ENCODE data around the gene RFXAP.
"Not testable (repeated sequence)": the region's sequence is repeated elsewhere in the genome, so short reads cannot be mapped to it uniquely, and the experiment has no call there.

RFXAP gene

DNA sequence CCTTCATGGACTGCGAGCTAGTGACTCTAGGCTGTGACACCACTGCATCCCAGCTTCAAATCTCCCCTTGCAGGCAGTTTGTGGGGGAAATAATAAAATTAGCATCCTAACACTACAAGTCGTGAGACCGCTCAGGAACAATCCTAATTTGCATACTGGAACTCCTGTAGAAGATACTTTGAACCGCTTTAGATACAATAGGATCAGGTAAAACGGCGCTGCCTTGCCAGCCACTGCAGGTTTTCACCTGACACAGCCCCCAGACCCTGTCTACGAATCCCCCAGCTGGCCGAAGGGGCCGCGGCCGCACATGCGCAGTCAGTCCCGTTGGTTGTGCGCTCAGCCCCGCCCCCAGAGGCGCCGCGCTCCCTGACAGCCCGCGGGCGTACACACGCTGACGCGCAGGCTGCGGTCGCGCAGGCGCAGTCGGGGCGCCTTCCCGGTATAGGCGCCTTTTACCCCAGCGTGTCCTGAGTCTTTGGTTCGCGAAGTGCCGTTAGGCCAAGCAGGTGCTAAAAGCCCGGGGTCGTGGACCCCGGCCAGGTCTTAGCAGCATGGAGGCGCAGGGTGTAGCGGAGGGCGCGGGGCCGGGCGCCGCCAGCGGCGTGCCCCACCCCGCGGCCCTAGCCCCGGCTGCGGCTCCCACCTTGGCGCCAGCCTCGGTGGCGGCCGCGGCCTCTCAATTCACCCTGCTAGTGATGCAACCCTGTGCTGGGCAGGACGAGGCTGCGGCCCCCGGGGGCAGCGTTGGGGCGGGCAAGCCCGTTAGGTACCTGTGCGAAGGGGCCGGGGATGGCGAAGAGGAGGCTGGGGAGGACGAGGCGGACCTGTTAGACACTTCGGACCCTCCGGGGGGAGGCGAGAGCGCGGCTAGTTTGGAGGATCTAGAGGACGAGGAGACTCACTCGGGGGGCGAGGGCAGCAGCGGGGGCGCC, at the start of gene RFXAP:
Gene RFXAP (plus strand): TSS at position 419 of the 935 bp plus-strand sequence. CDS start 136 bp downstream, at position 555.
- DNase-seq (ENCODE audit: low read depth, low spot score), result peak; percentile 69

GRCh38 chr13:36769545-36769944, 49.5 kb upstream of the RFXAP start:
- no peak for DNase-seq (ENCODE audit: low read depth, low spot score)

DNA sequence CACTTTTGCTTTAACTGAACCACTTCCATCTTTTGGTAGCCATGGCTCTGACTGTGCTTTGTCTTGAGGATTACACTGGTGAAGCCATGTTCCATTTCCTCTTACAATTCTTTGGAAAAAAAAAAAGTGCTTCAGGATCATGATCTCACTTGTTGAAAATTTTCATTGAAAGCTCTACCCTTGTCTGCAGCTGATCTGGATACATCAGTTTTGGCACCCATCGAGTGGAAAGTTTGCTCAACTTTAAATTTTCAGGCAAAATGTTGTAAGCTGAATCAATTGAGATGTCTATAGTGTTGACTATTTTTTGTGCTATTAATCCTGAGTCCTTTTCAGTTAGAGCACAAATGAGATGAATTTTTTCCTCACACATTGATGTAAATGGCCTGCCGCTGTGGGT, 48.3 kb upstream of the RFXAP start:
- DNase-seq (ENCODE audit: low read depth, low spot score), result no peak

GRCh38 chr13:36772853-36773252, 46.2 kb upstream of the RFXAP start:
- no peak for DNase-seq (ENCODE audit: low read depth, low spot score)

DNA sequence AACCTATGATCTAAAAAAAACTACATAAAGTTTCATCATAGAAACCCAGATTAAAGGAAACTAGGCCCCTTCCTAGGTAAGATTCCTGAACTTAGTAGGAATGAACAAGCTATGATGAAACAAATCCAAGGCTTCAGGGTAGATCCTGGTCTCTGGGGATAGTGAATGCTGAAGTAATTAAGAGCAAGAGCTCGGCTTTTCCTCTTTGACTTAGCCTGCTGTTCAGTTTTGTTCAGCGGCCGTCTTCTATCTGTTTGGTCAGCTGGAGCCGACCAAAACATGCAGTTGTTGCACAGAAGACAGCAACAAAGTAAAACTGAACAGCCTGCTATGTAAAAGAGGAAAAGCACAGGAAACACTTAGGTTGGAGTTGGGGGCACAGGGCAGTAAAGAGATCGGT, 44.1 kb upstream of the RFXAP start:
- no peak for DNase-seq (ENCODE audit: low read depth, low spot score)

GRCh38 chr13:36776175-36776574, 42.8 kb upstream of the RFXAP start:
- DNase-seq (ENCODE audit: low read depth, low spot score), result no peak

DNA sequence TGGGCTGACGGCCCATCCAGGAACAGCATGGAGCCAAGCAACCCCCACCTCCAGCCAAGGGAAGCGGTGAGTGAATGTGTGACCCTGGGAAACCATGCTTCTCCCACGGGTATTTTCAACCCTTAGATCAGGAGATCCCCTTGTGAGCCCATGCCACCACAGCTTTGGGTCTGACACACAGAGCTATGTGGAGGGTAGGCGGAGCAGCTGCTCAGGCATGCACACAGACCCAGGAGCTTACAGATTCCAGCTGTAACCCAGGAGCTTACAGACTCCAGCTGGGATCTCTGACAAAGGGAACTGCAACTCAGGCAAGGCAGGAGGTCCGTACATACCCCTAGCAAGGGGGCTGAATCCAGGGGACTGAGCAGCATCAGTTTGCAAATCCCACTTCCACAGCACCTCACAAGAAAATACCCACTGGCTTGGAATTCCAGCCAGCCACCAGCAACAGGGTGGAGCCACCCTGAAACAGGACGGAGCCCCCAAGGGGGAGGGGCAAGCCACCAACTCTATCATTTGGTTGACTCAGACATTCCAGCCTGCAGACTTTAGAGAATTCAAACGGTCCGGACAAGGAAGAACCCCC, 40.8 kb upstream of the RFXAP start:
- no peak for DNase-seq (ENCODE audit: low read depth, low spot score)

DNA sequence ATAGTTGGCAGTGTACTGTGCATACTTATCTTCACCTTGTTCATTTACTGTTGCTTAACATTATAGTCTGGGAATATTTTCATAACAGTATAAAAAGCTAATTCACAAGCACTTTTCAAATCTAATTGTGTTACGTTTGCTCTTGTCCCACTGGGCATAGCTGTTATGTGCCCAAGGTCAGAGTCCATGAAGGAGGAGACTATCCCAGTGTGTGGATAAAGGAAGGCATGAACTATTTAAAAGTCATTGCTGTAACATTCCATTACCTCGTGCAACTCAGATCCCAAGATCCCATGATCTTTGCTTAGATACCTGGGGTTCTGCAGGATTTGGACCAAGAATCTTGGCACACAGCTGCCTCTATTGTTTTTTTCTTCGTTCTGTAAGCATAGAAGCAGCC, 35.1 kb upstream of the RFXAP start:
- DNase-seq (ENCODE audit: low read depth, low spot score), result no peak

DNA sequence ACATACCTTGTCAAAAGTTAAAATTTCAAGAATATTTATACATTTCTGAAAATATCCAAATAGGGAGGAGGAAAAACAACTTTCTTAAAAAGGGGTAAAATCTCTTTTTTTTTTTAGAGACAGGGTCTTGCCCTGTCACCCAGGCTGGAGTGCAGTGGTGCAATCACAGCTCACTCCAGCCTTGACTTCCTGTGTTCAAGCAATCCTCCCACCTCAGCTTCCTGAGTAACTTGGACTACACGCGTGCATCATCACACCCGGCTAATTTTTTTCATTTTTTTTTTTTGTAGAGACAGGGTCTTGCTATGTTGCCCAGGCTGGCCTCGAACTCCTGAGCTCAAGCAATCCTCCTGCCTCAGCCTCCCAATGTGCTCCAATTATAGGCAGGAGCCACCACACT, 32.8 kb upstream of the RFXAP start:
- DNase-seq (ENCODE audit: low read depth, low spot score), result not testable (repeated sequence)

DNA sequence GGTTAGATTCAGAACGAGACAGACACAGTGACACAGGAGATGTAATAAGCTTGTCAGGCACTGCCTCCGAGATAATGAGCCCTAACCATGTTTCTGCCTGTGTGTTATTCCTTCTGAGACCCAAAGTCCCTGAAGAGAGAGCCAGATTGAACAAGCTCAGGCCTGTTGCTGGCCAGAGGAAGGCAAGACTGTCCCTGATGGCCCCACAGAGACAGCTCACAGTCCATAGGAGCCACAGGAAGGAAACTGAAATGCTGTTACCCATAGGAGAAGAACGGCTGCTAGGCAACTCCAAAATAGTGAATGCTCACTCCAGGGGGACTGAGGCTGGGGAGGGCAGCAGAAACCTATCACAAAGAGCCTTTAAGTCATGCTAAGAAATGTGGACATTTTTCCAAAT, 31.8 kb upstream of the RFXAP start:
- no peak for DNase-seq (ENCODE audit: low read depth, low spot score)

DNA sequence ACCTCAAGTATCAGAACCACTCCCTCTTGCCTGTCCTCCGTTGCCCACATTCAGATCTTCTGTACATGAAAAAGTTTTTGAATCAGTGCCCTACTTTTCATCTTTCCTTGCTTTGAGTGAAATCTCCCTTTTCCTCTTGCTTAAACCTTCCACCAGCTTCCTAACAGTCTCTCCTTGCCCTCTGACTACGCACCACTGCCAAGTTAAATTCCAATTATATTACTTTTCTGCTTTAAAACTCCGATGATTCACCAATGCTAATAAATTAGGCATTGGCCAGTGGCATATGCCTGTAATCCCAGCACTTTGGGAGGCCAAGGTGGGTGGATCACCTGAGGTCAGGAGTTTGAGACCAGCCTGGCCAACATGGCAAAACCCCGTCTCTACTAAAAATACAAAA, 30.7 kb upstream of the RFXAP start:
- no peak for DNase-seq (ENCODE audit: low read depth, low spot score)

GRCh38 chr13:36789061-36789460, 30.0 kb upstream of the RFXAP start:
- DNase-seq (ENCODE audit: low read depth, low spot score), result no peak

GRCh38 chr13:36789730-36790129, 29.3 kb upstream of the RFXAP start:
- no peak for DNase-seq (ENCODE audit: low read depth, low spot score)

DNA sequence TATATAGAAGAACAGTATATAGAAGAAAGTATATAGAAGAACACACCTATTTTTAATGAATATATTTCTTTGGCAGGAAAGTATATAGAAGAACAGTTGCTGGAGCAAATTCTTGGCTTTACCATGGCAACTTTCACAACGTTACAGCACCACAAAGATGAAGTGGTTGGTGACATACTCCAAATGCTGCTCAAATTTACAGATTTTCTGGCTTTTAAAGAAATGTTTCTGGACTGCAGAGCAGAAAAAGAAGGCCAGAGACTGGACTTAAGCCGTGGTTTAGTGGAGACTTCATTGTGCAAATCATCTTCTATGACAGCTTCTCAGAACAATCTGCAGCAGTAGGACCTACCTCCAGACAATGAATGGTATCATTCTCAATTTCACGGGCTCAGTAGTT, 24.3 kb upstream of the RFXAP start:
- no peak for DNase-seq (ENCODE audit: low read depth, low spot score)

DNA sequence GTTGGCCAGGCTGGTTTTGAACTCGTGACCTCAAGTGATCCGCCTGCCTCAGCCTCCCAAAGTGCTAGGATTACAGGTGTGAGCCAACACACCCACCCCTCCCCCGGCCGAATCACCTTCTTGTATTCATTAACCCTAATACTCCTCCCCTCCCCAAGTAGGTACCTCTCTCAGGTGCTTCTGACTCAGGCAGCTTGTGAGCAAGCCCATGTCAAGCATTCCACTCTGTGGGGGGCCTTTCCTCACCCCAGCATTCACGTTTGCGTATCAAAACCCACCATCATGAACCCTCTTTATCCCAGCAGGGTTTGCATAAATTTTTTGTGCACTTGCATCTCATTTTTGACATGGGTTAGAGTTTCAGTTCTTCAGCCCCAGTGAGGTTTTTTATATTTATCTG, 23.6 kb upstream of the RFXAP start:
- DNase-seq (ENCODE audit: low read depth, low spot score), result no peak

- no peak for DNase-seq (ENCODE audit: low read depth, low spot score)
Observed at GRCh38 chr13:36796052-36796451, 23.0 kb upstream of the RFXAP start.

GRCh38 chr13:36801035-36801434, 18.0 kb upstream of the RFXAP start:
- DNase-seq (ENCODE audit: low read depth, low spot score), result no peak

DNA sequence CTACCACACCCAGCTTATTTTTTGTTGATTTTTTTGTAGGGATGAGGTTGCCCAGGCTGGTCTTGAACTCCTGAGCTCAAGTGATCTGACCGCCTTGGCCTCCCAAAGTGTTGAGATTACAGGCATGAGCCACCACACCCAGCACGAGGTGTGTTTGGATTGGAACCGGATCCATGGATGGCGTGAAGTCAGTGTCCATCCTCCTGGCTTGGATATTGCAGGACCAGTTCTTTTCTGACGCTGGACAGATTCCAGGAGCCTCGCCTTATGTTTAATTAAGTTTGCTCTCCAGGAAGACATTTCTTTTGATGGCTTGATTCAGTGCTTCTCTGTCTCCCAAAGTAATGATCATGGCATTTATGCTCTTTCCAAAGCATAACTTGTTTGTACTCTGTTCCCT, 14.4 kb upstream of the RFXAP start:
- no peak for DNase-seq (ENCODE audit: low read depth, low spot score)

DNA sequence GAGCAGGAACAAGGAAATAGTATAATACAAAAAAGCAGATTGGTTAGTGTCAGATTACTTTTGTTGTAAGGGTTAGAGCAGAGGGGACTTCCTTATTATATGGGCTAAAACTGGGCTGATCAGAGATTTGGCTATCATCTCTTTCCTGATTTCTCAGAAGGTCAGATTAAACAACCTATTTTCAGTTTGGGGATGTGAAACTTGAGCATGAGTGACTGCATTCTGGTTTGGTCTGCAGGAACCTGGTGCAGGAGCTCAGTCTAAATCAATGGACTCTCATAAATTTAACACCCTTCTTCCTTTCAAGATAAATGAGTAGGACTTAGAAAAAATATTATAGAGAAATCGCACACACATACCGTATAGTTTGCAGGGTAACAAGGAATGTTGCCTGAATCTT, 12.9 kb upstream of the RFXAP start:
- no peak for DNase-seq (ENCODE audit: low read depth, low spot score)

GRCh38 chr13:36807616-36808015, 11.4 kb upstream of the RFXAP start:
- DNase-seq (ENCODE audit: low read depth, low spot score), result no peak

DNA sequence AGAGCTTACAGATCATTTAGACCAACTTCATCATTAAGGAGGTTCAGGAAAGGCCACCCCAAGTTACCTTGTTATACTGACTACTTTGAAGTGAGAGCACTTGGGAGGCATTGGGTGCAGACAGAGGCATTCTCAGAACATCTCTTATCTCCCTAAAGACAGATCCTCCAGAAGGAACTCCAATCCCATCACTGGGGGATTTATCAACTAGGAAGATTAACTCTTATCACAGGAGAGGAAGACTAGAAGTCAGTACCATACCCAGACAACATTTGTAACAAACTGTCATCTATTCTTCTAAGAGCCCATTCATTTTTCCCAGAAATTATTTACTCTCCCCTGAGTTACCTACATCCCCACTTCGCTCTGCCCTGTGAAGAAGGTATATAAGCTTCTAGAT, 5.8 kb upstream of the RFXAP start:
- no peak for DNase-seq (ENCODE audit: low read depth, low spot score)

DNA sequence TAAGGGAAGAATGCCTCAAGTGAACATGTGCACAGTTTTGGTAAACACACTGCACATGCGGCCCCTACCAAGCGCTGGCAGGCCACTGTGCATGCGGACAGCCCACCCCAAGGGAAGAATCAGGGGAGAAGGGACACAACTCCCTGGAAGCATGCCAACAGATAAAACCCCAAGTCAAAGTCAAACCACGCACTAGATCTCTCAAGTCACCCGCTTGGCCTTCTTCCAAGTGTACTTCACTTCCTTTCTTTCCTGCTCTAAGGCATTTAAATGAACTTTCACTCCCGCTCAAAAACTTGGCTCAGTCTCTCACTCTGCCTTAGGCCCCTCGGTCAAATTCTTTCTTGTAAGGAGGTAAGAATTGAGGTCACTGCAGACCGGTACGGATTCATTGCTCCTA, 4.6 kb upstream of the RFXAP start:
- DNase-seq (ENCODE audit: low read depth, low spot score), result no peak

- no peak for DNase-seq (ENCODE audit: low read depth, low spot score)
Observed at GRCh38 chr13:36815062-36815461, 4.0 kb upstream of the RFXAP start.
